HG03439 (cell line): ENCODE data around the gene IL6ST.
"Not testable (repeated sequence)": the region's sequence is repeated elsewhere in the genome, so short reads cannot be mapped to it uniquely, and the experiment has no call there.

ENCODE experiments used
- ATAC-seq: cut with Tn5 transposase; IDR thresholded peaks from one replicate; pipeline ENCODE4 v1.9.1; 2021; ENCODE audit warnings: mild to moderate bottlenecking, moderate library complexity; ENCODE audit not compliant: unreplicated experiment

The IL6ST gene

DNA sequence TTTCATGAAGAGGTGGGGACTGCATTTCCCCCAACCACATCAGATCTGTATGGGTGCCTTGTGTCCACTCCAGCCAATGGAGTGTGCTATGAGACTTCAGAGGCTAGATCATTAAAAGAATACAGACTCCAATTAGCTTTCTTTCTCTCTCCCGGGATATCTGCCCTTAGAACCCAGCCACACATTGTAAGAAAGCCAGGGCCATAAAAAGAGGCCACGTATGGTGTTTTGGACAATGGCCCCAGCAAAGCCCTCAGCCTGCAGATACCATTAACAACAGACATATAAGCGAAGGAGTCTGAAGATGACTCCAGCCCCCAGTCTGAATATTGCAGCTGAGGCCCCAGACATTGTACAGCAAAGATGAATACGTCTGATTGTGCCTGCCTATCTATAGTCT is 21.5 kb downstream of the IL6ST start:
- ATAC-seq, result no peak

DNA sequence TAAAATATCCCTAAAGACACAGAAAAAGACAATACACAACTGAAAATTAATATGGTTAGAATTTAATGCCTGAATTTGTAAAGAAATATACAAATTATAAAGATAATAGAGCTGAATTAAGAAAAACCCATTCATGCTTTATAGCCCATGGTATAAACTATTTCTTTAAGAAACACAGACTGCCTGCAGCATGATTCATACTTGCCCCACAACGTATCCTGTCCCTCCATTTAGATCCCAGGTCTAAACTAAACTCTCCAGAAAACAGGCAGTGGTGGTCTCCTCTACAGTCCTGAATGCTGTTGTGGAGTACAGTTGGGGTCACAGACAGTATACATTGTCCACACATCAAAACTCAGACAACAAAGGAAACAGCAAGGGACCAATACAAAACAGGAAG is 24.8 kb downstream of the IL6ST start:
- ATAC-seq, result no peak

DNA sequence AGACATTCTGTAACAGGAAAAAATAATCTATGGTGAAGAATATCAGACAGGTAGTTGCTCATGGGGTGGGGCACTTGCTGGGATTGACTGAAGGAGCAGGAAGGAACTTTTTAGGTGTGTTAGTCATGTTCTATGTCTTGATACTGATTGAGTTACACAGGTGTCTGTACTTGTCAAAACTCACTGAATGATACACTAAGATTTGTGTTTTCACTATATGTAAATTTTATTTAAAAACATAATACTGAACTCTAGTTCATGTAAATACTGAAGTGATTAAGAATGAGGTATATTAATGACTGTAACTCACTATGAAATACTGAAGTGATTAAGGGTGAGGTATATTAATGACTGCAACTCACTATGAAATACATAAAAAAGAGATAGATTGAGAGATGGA is 28.5 kb downstream of the IL6ST start:
- no peak for ATAC-seq

DNA sequence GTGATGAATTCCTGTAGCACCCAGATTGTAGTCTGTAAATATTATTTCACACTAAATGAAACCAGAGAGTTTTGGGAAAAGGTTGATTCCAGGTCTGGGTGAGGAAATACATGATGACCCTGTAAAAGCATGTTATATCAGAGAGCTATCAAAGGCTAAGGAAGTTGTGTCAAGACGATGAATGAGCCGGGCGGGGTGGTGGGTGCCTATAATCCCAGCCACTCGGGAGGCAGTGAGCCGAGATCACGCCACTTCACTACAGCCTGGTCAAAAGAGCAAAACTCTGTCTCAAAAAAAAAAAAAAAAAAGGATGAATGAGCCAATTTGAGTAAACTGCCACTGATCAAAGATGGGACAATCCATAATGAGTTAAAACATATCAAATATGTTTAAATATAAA is 29.2 kb downstream of the IL6ST start:
- ATAC-seq, result no peak

DNA sequence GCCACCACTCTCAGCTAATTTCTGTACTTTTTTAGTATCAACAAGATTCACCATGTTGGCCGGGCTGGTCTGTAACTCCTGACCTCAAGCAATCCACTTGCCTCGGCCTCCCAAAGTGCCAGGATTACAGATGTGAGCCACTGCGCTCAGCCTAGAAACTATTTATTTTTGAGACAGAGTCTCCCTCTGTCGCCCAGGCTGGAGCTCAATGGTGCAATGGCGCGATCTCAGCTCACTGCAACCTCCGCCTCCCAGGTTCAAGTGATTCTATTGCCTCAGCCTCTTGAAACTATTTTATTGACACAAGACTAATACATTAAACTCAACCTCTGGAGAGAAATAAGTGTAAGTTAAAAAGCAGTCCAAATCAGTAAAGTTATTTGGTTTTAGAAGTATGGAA is 34.0 kb downstream of the IL6ST start:
- no peak for ATAC-seq

DNA sequence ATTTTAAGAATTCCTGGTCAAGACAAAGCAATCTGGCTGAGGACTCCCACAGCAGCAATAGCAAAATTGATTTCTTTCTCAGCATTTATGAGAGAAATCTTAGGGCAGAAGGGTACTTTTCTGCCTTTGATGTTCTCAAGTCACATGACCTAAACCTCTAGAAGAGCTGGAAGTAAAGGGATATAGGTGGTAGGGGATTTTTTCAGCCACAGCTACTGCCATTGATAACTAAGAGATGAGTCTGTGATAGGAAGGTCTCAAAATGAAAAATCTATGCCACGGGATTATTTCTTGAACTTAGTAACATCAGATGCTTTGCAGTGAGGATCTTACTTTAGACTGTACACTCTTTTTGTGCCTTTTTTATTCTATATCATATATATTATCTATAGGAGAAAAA is 35.6 kb downstream of the IL6ST start:
- ATAC-seq, result no peak

DNA sequence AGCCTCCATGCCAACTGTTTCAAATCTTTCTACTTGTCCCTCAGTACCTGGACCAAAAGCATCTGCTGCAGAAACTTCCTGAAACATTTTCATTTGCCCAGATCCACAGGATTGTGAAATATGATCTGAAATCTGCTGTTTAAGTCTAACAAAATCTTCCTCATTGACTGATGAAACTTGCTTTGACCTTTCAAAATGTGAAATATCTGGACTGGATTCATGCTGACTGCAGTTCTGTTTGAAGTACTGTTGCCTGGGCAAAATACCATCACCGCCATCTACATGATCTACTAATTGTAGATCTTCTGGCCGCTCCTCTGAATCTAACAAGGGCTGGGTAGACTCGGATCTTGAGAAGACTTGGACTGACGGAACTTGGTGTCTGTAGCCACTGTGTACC is 53.6 kb downstream of the IL6ST start:
- not testable (repeated sequence) for ATAC-seq

DNA sequence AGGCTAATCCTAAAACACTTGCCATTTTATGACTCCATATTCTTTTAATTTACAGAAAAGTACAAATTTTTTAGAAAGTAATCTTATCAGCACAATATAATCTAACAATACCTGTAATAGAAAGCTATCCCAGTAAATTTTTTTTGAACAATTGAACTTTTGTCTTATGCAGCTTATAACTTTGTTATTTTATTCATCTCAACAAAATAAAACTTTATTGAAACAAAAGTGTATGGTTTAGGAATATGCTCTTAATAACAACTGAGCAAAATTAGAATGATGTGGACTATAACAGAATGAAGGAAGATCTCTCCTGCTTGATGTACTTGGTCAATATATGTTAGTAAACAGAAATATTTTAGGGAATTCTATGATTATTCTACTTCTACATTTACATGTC is 57.2 kb downstream of the IL6ST start:
- not testable (repeated sequence) for ATAC-seq

DNA sequence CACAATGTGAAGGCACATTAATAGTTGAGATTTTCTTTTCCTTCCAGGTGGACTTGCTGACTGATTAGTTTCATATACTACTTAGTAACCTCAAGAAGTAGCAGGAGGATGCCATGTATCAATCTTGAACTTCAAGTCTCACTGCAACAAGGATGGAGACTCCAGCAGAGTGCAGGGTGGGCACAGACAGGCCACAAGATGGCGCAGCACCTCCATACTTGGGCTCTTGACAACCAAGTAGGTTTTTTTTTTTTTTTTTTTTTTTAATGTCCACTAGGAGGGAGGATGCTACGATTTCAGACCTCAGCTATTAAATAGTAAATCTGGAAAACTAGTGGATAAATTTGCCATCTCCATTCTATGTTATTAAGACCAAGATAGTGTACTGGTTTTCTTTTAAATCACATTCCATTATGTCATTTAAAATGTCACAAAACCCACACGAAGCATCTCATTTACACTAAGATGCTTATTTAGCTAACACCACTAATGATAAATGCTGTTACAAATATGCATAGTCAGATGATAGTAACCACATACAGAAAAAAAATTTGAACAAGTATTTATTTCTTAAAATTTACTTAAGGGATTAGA is 58.6 kb downstream of the IL6ST start:
- ATAC-seq, result no peak

DNA sequence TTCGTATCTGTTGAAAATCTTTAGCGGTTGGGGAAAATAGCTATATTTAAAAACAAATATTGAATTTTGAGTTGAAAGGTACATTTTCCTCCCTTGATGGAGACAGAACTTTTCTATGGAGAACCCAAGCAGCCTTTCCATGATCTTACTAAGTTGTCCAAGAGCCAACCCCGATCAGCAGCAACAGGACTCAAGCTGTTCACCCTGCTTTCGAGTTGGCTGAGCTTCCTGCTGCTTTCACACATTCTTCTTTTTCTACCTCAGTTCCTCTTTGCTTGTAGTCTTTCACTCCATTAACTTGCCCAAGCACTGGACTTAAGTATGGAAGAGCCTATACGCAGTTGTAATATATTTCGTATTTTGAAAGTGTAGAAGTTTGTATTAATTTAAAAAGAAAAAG is 59.4 kb downstream of the IL6ST start:
- no peak for ATAC-seq

DNA sequence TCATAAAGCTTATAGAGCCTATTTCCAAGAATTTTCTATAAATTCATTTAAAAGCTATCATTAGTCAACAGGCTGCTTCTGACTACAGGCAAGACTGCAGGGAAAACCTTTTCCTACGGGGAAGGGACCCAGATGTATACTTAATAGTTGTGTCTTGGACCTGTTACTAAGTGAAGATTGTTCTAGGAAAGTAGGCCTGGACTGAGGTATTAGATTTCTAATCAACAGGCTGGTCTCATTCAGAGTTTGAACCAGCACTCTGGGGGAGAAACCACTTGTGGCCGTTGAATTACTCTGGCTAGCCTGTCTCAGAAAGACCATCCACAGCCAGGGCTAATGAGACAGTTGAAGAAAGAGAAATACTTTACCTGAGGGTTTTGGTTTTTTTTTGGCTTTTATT is 60.0 kb downstream of the IL6ST start:
- ATAC-seq, result no peak

DNA sequence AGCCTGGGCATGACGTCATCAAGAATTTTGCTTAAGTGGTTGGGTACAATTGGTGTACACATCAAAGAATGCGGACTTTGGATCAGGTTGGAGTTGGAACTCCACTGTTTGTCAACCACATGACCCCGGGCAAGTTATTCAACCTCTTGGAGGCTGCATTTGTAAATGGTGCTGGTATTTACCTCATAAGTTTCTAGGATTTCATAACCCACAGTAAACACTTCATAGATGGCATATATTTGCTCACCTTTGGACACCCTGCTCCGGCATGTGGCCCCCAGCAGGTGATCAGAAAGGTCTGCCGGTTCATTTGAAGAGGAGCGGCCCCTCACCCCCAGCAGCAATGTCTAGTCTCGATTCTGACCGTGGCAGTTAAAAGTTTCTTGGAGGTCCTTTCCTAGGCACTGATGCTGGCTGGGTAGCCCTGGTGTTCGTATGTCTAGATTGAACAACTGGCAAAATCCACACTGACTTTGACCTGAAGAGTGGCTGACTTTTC is 60.6 kb downstream of the IL6ST start:
- no peak for ATAC-seq

DNA sequence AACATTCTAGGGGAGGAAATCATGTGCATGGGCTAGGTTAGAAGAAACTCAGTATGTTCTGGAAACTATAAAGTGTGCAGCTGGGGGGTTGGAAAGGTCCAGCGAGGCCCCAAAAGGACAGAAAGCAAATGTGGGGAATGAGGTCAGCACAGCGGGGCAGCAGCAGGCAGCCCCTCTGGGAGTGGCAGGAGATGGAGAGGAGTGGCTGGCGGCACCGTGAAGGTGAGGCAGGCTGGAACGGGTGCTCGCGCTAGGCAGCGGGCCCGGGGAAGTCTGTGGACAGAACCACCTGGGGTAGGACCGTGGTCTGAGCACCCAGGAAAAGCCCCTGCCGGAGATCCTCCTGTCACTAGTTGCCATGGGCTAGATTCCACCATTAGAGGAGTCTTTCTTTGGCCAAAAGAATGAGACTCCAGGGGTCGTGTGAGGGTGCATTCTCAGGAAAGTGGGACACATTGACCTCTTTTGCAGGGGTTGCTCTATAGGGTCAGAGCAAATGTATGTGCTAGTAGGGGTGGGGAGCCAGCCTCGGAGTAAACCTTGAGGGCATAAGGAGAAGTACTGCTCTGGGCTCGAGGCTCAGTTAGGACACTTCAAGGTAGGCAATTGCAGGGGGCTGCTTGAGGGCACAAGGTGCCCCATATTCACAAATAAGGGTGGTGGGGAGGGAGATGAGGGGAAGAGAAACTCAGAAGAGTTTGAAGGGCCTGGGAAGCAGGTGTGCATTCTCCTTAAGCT is 61.2 kb downstream of the IL6ST start:
- ATAC-seq, result no peak

DNA sequence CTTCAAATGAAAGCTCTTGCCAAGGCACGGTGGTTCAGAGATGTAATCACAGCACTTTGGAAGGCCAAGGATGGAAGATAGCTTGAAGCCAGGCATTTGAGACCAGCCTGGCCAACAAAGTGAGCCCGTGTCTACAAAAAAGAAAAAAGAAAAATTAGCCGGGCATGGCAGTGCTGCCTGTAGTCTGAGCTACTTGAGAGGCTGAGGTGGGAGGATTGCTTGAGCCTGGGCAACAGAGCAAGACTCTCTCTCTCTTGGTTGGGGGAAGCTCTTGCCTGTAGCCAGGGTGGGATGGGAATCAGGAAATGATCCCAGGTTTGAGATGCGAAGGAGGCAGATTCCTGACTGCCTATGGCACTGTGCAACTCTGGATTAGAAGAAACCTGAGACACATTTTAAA is 62.1 kb downstream of the IL6ST start:
- ATAC-seq, result no peak

DNA sequence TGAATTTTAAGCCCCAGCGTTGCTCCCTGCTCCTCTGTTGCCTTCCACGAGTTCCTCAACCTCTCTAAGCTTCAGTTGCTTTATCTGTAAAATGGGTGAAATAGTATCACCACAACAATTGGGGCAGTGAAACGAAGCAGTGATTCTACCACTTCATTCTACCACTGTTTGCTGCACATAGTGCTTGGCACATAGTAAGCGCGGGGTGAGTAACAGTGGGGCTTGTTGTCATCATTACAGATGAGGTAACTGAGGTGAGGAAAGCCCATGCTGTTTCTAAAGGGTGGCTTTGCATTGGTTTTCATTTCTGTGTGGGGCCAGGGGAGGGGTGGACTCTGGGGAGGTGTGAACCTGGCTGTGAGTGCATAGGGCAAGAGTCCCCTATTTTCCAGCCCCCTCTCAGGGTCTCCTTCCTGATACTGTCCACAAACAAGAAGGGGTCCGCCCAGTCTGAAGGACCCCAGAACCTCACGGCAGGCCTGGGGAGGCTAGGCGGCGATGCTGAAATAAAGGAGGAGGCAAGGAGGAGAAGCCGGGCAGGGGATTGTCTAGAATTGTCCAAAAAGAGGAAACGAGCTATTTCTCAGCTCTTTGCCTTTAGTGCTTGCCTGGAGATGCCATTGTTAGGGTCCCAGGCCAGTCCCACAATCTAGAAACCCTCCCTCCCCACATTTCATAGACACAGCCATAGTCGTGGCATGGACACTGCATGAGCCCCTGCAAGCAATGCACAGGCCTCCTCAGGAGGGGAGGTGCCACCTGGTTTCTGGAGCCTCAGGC is 65.6 kb downstream of the IL6ST start:
- no peak for ATAC-seq

DNA sequence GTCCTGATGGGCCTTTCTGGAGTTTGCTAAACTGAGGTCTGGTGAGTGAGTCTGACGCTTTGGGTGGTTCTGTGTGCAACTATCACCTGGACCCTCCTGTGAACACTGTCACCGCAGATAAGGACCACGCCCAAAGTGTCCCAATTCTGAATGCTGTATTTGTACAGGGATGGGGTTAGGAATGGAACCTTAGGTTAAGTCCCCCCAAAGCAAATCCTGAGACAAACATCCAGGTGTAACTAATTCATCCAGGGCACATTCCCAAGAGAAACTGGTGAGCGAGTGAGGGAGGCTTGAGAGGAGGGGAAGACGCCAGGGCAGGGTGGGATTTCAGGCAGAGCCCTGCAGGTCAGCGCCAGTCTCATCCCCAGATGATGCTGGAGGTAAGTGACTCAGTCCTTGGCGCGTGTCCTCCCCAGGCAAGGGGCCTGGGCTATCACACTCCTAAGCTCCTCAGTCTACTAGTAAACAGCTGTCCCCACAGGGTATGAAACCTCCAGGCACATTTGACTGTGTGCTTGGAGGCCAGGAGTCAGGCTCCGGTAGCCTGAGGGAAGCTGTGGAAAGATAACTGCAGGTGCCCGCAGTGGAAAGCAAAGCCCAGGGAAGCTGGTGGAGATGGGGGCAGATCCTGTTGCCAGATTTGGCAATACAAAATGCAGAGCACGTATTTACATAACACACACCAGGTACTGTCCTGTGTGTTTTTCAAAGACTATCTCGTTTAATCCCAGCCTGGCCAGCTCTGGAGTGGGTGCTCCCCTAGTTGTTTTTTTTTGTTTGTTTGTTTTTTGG is 66.7 kb downstream of the IL6ST start:
- no peak for ATAC-seq

DNA sequence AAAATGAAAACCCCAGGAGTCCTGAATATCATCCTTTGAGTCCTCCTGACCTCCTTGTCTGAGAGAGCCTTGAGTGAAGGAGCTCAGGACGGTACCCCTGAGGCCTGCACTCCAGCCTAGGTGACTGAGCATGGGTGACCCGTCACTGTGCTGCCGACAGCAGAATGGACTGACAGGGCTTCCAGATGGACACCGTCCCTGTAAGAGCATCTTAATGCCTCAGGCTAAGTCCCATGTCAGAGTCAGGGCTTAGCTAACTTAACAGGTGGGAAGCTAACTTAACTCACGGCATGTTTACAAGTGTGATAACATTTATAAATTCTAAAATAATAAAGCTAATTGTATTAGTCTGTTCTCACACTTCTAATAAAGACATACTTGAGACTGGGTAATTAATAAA is 68.3 kb downstream of the IL6ST start:
- ATAC-seq, result no peak

DNA sequence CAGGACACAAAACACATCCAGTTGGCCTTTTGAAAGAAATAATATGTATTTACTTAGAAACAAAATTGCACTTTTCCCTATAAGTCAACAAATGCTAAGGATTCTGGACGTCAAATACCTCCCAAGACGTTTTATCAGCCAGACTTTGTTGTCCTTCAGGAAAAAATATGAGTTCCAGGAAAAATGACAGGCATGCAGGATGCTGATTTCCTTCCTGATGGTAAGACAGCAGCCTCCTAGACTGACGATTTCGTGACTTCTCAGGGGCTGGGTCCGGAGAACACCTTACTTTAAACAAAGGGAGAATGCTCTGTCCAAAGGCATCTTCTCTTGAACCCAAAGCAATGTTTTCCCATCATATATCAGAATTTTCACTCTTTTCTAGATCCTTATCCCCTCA is 69.1 kb downstream of the IL6ST start:
- no peak for ATAC-seq

DNA sequence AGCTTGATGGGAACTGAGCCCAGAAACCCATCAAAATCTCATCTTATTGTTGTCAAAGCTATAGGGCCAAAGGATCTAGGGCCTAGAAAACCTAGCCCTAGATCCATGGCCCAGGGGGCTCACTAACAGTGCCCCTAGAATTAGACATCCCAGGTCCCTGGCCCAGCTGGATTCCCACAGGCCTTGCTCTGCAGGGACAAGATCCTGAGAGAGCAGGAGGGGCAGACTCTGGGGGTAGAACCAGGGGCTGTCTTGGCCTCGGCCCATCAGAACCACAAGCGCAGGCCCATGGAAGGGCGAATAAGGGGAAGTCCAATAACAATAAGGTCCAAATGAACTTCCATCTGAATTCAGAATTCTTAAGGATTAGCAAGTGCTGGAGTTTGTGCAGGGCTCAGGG is 69.6 kb downstream of the IL6ST start:
- ATAC-seq, result no peak

DNA sequence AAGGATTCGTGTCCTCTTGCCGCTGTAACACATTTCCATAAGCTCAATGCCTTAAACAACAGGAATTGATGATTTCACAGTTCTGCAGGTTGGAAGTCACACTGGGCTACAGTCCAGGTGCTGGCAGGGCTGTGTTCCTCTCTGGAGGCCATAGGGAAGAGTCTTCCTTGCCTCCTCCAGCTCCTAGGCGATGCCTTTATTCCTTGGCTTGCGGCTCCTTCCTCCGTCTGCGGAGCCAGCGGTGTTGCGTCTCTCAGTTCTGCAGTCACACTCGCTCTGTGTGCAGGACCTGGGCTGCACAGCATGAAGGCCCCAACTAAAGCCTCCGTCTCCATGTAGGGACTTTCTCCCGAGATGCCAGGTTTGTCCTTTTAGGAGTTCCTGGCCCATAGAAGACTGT is 70.0 kb downstream of the IL6ST start:
- ATAC-seq, result no peak

DNA sequence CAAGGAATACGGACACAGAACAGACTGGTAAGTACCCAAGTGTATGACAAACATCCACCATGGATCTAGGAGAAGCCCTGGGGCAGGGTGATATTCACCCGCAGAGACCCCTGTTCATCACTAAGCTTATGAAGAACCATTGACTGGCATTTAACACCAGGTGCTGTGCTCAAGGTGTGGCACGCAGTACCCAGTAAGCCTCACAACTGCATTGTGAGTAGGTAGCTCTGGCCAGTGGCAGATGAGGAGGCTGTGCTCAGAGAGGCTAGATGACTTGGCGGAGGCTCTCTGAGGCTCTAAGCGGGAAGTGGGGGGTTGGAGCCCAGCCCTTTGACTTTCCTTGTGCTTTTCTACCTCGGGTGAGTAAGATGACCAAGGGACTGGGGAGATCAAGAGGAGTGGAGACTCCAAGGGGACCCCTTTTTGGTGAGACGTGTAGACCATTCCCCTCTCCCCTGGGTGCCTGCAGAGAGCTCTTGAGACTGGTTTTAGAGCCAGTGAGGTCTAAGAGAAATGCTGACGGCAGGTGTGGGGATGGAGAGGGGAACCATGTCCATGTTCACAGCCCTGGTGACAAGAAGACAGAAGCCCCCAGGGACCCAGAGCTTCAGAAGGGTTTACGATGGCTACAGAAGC is 70.8 kb downstream of the IL6ST start:
- ATAC-seq, result no peak
